Osteocyte (in vitro differentiated cells): ENCODE results near the gene TLE6. TPM values are rescaled to one million over a fixed set of nuclear protein-coding genes. Genes with fewer than 3 reads are reported as not detected.

ENCODE experiments used
- DNase-seq: peaks from one replicate; pipeline ENCODE4 v3.0.0; 2021; ENCODE audit warnings: mixed read lengths; ENCODE audit not compliant: unreplicated experiment; ENCODE audit errors: extremely low spot score
- H3K27ac Mint-ChIP-seq: one replicate; pipeline ENCODE4 v1.8.0; 2021; ENCODE audit warnings: mild to moderate bottlenecking, mixed read lengths; ENCODE audit not compliant: unreplicated experiment
- H3K27me3 Mint-ChIP-seq: one replicate; pipeline ENCODE4 v1.8.0; 2021; ENCODE audit warnings: mixed read lengths; ENCODE audit not compliant: unreplicated experiment
- H3K36me3 Mint-ChIP-seq: one replicate; pipeline ENCODE4 v1.8.0; 2021; ENCODE audit warnings: mixed read lengths; ENCODE audit not compliant: unreplicated experiment
- H3K4me1 Mint-ChIP-seq: one replicate; pipeline ENCODE4 v1.8.0; 2021; ENCODE audit warnings: mixed read lengths; ENCODE audit not compliant: unreplicated experiment
- H3K4me3 Mint-ChIP-seq: one replicate; pipeline ENCODE4 v1.8.0; 2021; ENCODE audit warnings: mild to moderate bottlenecking, moderate library complexity, mixed read lengths; ENCODE audit not compliant: unreplicated experiment
- H3K9me3 Mint-ChIP-seq: one replicate; pipeline ENCODE4 v1.8.0; 2021; ENCODE audit warnings: mixed read lengths; ENCODE audit not compliant: unreplicated experiment
- total RNA-seq: library from RNA; stranded (reverse); gene quantifications from 2 replicates; pipeline ENCODE4 v1.2.1, GENCODE V29; 2021
- TF ChIP-seq, protein P1 (sequence below): fragments of 200-600 bp; sonication (generic); IDR thresholded peaks from 2 replicates; pipeline ENCODE4 v1.5.0; 2021; ENCODE audit warnings: antibody characterized with exemption, mild to moderate bottlenecking, moderate library complexity

Gene TLE6
- total RNA-seq, 1 donor from 2014 or later, result 1.5 TPM

DNA sequence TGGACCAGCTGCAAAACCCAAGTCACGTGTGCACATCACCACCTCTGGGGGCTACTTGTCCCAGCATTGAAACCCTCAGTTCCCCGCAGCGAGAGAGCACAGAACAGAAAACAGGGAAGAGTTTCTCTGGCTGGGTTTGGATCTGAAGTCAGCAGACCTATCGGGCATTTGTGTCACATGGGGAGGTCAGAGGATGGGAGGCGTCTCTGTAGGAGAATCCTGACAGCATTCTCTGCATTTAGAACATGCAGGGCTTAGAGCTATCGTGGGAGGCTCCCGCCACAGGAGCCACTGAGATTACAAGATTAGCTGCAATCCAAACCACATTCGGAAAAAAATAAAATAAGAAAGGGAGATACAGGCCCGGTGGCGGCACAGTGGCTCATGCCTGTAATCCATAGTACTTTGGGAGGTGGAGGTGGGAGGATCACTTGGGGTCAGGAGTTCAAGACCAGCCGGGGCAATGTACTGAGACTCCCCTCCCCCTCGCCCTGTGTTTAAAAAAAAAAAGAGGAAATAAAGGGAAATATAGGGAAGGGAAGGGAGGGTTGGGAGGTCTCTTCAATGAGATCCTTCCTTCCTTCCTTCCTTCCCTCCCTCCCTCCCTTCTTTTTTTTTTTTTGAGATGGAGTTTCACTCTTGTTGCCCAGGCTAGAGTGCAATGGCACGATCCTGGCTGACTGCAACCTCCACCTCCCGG, 2.9 kb upstream of the TLE6 start:
- H3K4me1 Mint-ChIP-seq, result peaks cover 19% of the 10 kb centered on the region
- H3K36me3 Mint-ChIP-seq, result no peaks in the 10 kb centered on the region
- no peak overlapping the region for H3K27ac Mint-ChIP-seq
- DNase-seq, result no peak
- TF ChIP-seq, protein P1, sequence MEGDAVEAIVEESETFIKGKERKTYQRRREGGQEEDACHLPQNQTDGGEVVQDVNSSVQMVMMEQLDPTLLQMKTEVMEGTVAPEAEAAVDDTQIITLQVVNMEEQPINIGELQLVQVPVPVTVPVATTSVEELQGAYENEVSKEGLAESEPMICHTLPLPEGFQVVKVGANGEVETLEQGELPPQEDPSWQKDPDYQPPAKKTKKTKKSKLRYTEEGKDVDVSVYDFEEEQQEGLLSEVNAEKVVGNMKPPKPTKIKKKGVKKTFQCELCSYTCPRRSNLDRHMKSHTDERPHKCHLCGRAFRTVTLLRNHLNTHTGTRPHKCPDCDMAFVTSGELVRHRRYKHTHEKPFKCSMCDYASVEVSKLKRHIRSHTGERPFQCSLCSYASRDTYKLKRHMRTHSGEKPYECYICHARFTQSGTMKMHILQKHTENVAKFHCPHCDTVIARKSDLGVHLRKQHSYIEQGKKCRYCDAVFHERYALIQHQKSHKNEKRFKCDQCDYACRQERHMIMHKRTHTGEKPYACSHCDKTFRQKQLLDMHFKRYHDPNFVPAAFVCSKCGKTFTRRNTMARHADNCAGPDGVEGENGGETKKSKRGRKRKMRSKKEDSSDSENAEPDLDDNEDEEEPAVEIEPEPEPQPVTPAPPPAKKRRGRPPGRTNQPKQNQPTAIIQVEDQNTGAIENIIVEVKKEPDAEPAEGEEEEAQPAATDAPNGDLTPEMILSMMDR, result no peak
- H3K4me3 Mint-ChIP-seq, result no peak overlapping the region
- no peaks in the 10 kb centered on the region for H3K9me3 Mint-ChIP-seq
- peaks cover 11% of the 10 kb centered on the region for H3K27me3 Mint-ChIP-seq

DNA sequence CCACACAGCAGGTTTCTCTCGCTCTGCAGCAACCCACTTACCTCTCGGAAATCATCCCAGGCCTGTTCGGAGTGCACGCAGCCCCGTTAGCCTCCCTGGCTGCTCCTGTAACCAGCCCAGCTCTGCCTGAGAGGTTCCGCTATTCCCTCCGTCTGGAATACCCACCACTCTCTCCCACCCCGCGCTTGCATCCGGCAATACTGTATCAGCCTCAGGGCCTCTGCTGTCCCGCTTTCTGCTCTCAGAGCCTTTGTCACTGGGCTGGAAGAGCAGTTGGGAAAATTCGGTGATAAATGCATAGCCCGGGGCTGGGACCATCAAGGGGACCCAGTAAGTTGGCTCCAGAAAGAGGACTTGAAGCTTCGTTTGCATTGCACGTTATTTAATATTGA, 759 bp upstream of the TLE6 start:
- H3K36me3 Mint-ChIP-seq, result no peaks in the 10 kb centered on the region
- H3K9me3 Mint-ChIP-seq, result no peaks in the 10 kb centered on the region
- H3K4me3 Mint-ChIP-seq, result peak overlapping the region; percentile 87
- no peak for DNase-seq
- TF ChIP-seq, protein P1, result no peak
- peaks cover 27% of the 10 kb centered on the region for H3K4me1 Mint-ChIP-seq
- H3K27me3 Mint-ChIP-seq, result peaks cover 16% of the 10 kb centered on the region
- H3K27ac Mint-ChIP-seq, result no peak overlapping the region

DNA sequence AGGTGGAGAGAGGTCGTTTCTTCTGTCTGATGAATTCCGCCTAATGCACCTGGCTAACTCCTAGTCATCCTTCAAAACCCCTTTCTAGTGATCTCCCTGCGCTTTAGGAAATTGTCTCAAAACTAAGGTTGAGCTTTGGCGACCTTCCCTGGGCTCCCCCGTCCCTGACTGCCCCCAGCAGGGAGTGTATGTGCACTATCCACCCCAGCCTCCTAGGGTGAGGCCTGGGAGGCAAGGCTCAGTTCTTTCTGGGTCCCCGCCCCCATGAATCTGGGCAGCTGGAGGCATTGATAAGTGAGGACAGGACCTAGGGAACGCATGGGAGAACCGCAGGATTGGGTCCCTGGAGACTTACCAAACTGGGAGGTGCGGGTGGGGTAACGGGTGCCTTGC, 378 bp downstream of the TLE6 start:
- TF ChIP-seq, protein P1, result no peak
- Mint-ChIP-seq H3K27me3 (peaks cover 16% of the 10 kb centered on the region), H3K27ac (no peak overlapping the region), H3K4me3 (peak overlapping the region; percentile 87), H3K36me3 (no peaks in the 10 kb centered on the region), H3K4me1 (peaks cover 38% of the 10 kb centered on the region), H3K9me3 (no peaks in the 10 kb centered on the region)
- DNase-seq, result no peak

DNA sequence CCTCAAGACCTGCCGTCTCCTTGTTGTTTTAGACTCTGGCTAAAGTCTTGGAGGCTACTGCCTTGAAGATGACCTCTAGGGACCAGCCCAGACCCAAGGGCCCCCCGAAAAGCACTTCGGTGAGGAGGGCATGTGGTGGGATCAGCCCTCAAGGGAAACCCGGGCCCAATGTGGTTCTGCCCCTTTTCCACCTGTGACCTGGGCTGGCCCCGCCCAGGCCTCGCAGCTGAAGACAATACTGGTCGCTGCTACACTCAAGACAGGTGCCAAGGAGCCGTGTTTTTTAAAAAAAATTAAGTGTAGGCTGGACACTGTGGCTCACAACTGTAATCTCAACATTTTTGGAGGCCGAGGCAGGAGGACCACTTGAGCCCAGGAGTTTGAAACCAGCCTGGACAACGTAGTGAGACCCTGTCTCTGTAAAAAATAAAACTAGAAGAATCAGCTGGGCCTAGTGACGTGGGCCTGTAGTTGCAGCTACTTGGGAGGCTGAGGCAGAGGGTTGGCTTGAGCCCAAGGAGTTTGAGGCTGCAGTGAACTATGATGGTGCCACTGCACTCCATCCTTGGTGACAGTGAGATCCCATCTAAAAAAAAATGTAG, 903 bp downstream of the TLE6 start:
- no peak for DNase-seq
- no peaks in the 10 kb centered on the region for H3K36me3 Mint-ChIP-seq
- H3K4me1 Mint-ChIP-seq, result peaks cover 43% of the 10 kb centered on the region
- H3K4me3 Mint-ChIP-seq, result no peak overlapping the region
- H3K27ac Mint-ChIP-seq, result no peak overlapping the region
- TF ChIP-seq, protein P1, result no peak
- H3K27me3 Mint-ChIP-seq, result peaks cover 16% of the 10 kb centered on the region
- no peaks in the 10 kb centered on the region for H3K9me3 Mint-ChIP-seq

DNA sequence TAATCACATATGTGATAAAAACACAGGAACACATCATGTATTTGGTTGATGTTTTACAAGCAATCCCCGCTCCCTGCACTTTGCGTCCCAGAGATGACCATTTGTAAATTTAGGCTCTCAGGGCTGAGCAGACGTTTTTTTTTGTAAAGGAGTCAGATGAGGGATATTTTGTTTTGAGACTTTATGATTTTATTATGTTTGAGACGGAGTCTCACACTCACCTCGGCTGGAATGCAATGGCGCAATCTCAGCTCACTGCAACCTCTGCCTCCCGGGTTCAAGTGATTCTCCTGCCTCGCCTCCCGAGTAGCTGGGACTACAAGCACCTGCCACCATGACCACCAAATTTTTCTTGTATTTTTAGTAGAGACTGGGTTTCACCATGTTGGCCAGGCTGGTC, 1.4 kb downstream of the TLE6 start:
- Mint-ChIP-seq H3K27ac (no peak overlapping the region), H3K4me3 (no peak overlapping the region), H3K4me1 (peaks cover 48% of the 10 kb centered on the region), H3K9me3 (no peaks in the 10 kb centered on the region), H3K27me3 (peaks cover 16% of the 10 kb centered on the region), H3K36me3 (no peaks in the 10 kb centered on the region)
- TF ChIP-seq, protein P1, result no peak
- no peak for DNase-seq
